HT1080 (cell line): ENCODE results near the gene RNF141. TPM values are rescaled to one million over a fixed set of nuclear protein-coding genes. Genes with fewer than 3 reads are reported as not detected.

ENCODE experiments used
- DNase-seq: peaks from one replicate; pipeline ENCODE4 v3.0.0-alpha.2; 2015; ENCODE audit warnings: low read depth
- total RNA-seq: library from RNA; depleted of rRNA; stranded (reverse); fragments of >200 nt; shearing (Covaris generic); gene quantifications from 2 replicates; pipeline ENCODE4 v1.2.3, GENCODE V29; 2014

RNF141 gene
- total RNA-seq, 1 experiment from 2014 or later: 8.6 TPM

DNA sequence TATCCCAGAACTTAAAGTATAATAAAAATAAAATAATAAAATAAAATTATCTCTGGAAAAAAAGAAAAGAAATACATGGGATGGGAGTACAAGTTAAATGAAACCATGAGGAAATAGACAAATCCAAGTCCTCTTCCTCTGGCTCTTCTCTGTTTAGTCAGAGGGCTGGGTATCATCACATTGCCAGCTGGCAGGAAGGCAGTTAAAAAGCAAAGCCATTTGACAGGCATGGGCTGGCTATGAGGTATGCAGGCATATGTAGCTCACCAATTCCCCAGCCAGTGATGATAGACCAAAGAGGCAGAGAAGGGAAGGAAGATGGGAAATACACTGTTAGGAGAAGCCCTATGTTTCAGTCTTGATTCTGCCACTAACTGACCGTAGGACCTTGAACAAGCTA lies 21.0 kb upstream of the RNF141 start:
- no peak for DNase-seq

DNA sequence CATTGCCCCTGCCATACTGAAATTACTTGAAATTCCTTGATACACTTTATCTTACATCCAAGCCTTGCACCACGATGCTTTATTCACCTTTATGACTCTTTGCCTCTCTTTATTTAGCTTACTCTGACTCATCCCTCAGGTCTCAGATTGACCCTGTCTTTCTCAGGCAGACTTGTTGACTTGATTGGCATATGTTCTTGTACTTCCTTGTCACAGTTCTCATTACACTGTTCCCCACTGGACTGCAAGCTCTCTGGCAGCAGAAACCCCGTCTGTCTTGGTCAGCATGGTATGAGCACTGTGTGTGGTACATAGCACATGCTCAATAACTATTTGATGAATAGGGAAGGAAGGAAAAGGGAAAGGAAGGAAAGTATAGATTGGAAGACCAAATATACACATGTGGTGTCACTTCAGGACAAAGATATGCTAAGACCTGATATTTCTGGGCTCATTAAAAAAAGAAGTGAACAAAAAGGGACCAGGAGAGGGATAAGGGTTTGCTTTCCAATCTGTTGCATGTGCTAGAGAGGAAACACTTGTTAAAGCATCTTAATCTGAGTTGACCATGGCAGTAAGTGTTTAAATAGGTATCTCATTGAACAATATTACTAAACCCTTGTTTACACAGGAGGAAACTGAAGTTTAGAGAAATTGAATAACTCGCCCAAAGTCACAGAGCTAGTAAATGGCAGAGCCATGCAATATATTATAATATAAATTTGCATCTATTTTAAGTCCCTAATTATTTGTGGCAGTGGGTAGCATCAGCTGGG lies 20.2 kb upstream of the RNF141 start:
- no peak for DNase-seq

DNA sequence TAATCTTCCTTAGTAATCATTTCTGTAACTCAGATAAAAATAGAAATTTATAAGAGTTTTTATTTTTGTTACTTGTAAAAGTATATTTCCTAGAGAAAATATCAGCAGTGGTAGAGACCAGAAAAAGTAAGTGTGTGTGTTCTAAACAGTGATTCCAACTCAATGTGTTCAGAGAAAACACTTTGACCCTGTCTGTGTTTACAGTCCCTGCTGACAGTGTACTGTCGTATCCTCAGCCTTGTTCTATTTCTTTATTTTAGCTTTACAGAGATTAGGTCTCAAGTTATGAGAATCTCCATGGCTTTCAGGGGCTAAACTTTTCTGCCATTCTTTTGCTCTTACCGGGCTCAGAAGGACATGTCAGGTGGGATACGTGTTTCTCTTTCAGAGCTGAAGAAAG lies 17.3 kb upstream of the RNF141 start:
- no peak for DNase-seq

GRCh38 chr11:10556590-10556989 lies 15.6 kb upstream of the RNF141 start:
- no peak for DNase-seq

- DNase-seq: no peak
Observed at GRCh38 chr11:10551845-10552352, 10.9 kb upstream of the RNF141 start.

- DNase-seq: no peak
Observed at GRCh38 chr11:10551290-10551592, 10.3 kb upstream of the RNF141 start.

- no peak for DNase-seq
Observed at GRCh38 chr11:10550503-10551289, 9.7 kb upstream of the RNF141 start.

- DNase-seq: no peak
Observed at GRCh38 chr11:10544491-10545465, 3.8 kb upstream of the RNF141 start.

DNA sequence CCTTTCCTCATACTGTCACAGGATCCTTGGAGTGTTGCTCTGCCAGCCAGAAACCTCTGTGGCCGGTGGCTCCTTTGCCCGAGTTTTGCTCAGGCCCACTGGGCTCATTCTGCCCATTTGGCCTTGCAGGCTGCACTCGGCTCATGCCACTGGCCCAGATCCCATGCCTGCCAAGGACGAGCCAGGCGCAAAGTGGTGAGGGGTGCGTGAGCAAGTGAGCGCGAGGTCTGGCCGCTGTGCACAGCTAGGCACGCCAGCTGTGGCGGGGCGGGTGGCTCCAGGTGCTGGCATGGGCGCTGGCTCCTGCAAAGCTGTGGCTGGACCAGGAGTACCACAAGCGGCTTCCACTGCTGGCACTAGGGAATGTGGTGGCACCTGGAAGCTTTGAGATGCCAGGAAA lies 2.8 kb upstream of the RNF141 start:
- no peak for DNase-seq

GRCh38 chr11:10542776-10543175 lies 1.8 kb upstream of the RNF141 start:
- DNase-seq: no peak

DNA sequence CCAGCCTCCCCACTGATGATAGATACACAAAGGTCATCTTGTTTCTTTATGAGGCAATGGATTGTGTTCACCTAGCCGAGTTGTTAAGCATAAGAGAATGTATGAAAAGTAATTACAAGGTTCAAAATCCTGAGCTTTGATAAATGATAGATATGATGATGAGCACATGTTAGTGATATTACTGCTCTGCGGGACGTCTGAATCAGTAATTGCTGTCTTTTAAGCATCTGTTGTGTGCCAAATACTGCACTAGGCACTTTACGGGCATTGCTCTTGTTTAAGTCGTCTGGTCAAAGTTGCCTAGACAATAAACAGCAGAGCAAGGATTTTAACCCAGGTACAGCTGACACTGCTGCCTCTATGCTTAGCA lies 559 bp upstream of the RNF141 start:
- no peak for DNase-seq

DNA sequence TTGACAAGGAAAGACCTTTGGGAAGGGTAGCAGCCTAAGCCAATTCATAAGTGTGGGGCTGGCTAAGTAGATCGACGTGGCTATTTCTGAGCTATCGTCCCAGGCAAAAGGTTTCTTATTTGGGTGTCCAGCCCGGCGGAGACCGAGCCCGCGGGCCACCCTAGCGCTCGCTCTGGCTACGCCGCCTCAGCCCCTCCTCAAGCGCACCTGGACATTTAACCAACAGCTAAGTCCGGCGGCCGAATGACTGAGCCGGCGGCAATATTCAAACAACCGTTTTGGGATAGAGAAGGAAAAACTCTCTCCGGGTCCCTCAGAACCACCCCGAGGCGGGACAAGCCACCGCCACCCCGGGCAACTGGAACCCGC lies 457 bp downstream of the RNF141 start:
- DNase-seq: no peak

DNA sequence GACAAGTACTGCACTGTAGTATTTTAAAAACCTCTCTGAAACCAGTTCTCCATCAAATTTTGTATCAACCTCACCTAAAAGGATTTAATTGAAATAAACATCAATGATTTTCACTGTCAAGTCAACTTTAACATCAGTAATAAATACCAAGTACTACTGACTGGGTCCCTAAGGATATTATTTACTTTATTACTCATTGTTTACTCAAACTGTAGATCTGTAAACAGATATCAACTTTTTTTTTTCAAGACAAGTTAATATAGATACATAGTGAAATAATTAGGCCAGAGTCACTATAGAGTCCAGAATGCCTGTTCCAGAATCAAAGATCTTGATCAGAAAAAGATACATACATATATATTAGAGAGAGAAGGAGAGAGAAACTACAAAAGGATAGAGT lies 1.6 kb downstream of the RNF141 start:
- DNase-seq: no peak

GRCh38 chr11:10538924-10539323 lies 2.1 kb downstream of the RNF141 start:
- DNase-seq: no peak

DNA sequence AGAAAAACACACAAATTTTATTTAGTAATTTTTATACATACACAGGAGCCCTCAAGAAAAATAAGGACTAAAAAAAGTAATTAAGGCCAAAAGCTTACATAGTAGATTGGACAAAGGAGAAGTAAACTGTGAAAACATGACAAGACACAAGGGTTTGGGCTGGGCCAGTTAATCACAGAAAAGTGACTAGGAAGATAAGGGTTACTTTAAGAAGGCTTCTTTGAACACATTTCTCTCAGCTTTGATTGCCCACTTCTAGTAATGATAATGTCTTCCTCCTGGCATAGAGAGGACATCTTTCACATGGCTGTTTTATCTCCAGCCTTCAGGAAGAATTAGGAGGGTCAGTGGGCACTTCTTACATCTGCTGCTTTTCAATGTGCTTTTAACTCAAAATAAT lies 3.4 kb downstream of the RNF141 start:
- no peak for DNase-seq

DNA sequence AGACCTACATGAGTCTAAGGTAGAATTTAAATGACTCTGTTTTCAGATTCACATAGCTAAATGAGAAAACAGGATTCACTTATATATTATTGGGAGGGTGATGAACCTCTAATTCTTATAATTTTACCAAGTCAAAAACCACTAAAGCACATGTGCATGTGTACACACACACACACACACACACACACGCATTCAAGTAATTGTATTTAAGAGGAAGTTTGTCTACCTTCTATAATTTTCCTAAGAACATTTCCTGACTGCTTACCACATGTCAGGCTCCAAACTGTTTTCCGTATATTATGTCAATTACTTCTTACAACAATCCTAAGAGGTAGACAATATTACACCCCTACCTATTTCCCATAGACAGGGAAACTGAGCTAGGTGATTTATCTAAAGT lies 6.7 kb downstream of the RNF141 start:
- no peak for DNase-seq

DNA sequence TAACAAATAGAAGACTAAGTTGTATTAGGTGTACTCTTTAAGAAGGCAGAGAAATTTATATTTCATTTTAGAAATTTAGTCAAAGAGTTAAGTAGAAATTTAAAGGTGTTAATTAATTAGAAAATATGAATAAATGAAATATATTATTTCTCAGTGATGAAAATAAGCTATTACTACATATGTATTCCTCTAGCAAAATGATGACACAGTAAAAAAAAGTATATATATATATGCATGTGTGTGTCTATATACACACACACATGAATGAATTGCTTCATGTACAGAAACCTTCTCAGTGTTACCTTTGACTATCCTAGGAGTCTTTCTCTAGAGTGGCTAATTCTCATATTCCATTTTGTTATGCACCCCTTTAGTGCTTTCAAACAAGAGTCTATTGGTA lies 7.7 kb downstream of the RNF141 start:
- no peak for DNase-seq

GRCh38 chr11:10532526-10532925 lies 8.5 kb downstream of the RNF141 start:
- DNase-seq: no peak

DNA sequence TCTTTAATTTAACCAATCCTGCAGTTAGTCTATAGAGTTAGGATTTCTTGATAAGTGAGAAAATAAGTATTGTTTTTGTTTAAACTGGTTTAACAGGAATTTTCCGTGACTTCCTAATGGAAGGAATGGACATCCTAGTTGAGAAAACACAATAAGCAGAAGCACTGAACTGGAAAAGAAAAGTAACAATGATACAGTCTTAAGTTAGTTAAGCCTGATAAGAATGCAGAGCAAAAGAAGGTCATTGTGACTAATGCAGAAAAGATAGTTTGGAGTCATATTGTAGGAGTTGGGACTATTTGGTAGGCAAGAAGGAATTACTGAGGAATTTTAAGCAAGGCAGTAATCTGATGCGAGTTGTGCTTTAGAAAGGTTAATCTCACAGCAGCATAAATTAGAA lies 11.7 kb downstream of the RNF141 start:
- DNase-seq: no peak

GRCh38 chr11:10528121-10528520 lies 12.9 kb downstream of the RNF141 start:
- DNase-seq: no peak

DNA sequence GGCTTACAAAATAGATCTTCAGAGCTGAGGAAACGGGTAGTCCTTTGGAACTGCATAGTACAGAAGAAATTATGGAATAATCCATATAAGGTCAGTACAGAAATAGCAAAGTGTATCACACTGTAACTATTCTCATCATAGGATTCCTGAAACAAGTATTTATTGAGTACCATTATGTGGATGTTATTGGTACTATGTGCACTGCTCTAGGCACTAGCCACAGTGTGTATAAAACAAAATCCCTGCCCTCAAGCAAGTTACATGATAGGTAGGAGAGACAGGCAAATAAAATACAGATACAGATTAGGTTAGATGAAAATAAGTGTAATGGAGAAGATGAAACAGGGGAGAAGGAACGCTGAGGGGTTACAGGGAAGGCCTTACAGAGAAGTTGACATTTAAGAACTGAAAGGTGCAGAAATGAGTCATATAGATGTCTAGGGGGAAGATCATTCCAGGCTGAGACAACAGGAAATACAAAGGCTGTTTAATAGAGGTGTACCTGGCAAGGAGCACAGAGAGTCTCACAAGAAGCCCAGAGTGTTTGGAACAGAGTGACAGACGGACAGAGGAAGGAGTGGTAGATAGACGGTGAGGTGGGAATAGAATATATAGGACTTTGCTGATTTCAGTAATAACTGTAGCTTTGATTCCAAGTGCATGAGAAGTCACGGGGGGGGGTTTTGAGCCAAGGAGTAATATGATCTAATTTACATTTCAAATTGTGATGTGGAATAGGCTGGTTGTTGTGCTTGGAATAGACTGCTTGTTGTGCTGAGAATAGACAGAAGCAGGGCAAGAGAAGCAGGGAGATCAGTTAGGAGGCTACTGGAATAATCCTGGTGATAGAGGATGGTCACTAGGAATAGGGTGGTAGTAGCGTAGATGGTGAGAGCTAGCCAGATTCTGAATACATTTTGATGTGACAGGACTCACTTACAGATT lies 13.7 kb downstream of the RNF141 start:
- DNase-seq: peak; percentile 39
